H1 (cell line): Measurements from ENCODE around the gene CADM2. TPM values are rescaled to one million over a fixed set of nuclear protein-coding genes. Genes with fewer than 3 reads are reported as not detected.

ENCODE experiments used
- CTCF ChIA-PET: fragments of 300-600 bp; sonication (Branson Sonifier 250); formaldehyde crosslinking; loops from one replicate; lab custom pipeline; 2021; ENCODE audit not compliant: partially characterized antibody; lab: Charles Lee
- POLR2A ChIA-PET: fragments of 300-600 bp; sonication (Branson Sonifier 250); formaldehyde crosslinking; loops from one replicate; lab custom pipeline; 2021; ENCODE audit warnings: inconsistent platforms; ENCODE audit not compliant: partially characterized antibody; lab: Charles Lee
- DNase-seq, 2 experiments: peaks; one replicate each; pipeline versions ENCODE4 v3.0.0 to v3.0.0-alpha.2; 2010 to 2022; ENCODE audit warnings: low spot score in 2 of 2, low read depth in 1 of 2, mixed read lengths in 1 of 2
- FAIRE-seq: peaks from 2 replicates; lab custom pipeline; 2011; peaks lifted over from hg19 to GRCh38; lab: Jason Lieb, UNC
- H2AFZ ChIP-seq: 2 replicates; pipeline ENCODE4 v1.8.1; 2012; ENCODE audit warnings: low read length, inconsistent platforms
- H2AK5ac ChIP-seq: 2 replicates; pipeline ENCODE4 v1.6.1; 2013; ENCODE audit warnings: low read depth, low read length
- H2BK120ac ChIP-seq: replicated peaks from 2 replicates; pipeline ENCODE3; 2013; ENCODE audit warnings: low read depth, low read length, inconsistent platforms
- H2BK12ac ChIP-seq: 2 replicates; pipeline ENCODE4 v1.6.1; 2013; ENCODE audit warnings: low read depth, low read length
- H2BK15ac ChIP-seq: 2 replicates; pipeline ENCODE4 v1.6.1; 2013; ENCODE audit warnings: low read length
- H2BK20ac ChIP-seq: 2 replicates; pipeline ENCODE4 v1.6.1; 2013; ENCODE audit warnings: low read length
- H2BK5ac ChIP-seq: 2 replicates; pipeline ENCODE4 v1.6.1; 2013; ENCODE audit warnings: low read depth, low read length
- H3K14ac ChIP-seq: 2 replicates; pipeline ENCODE4 v1.6.1; 2013; ENCODE audit warnings: inconsistent platforms; ENCODE audit not compliant: insufficient read length
- H3K18ac ChIP-seq: 2 replicates; pipeline ENCODE4 v1.6.1; 2013; ENCODE audit warnings: low read length; ENCODE audit errors: extremely low read depth
- H3K23ac ChIP-seq: 2 replicates; pipeline ENCODE4 v1.6.1; 2013; ENCODE audit warnings: inconsistent platforms; ENCODE audit not compliant: insufficient read length
- H3K23me2 ChIP-seq: 2 replicates; pipeline ENCODE4 v1.6.1; 2013; ENCODE audit warnings: low read depth, low read length
- H3K27ac ChIP-seq: 2 replicates; pipeline ENCODE4 v1.6.1; 2011; ENCODE audit warnings: low read depth, low read length, inconsistent platforms
- H3K27me3 ChIP-seq, 4 experiments: replicated peaks in 1 of 4; 1 replicate in 1 of 4; 2 replicates in 3 of 4; pipeline versions ENCODE4 v1.6.1 to v1.8.1; 2011 to 2013; ENCODE audit warnings: low read length in 3 of 4, mild to moderate bottlenecking in 3 of 4, inconsistent platforms in 2 of 4, mixed read lengths in 2 of 4, moderate library complexity in 1 of 4; ENCODE audit not compliant: control insufficient read depth in 3 of 4, insufficient read depth in 3 of 4; ENCODE audit errors: extremely low read depth in 1 of 4
- H3K36me3 ChIP-seq, 4 experiments: 2 replicates each; pipeline versions ENCODE4 v1.6.1 to v1.8.1; 2011 to 2013; ENCODE audit warnings: mild to moderate bottlenecking in 4 of 4, low read length in 3 of 4, moderate library complexity in 2 of 4, control low read depth in 1 of 4, inconsistent platforms in 1 of 4; ENCODE audit not compliant: insufficient read depth in 4 of 4, control insufficient read depth in 2 of 4
- H3K4ac ChIP-seq: replicated peaks from 2 replicates; pipeline ENCODE3; 2013; ENCODE audit warnings: low read length, low read depth, mixed read lengths, inconsistent platforms; ENCODE audit not compliant: insufficient read length
- H3K4me1 ChIP-seq, 4 experiments: replicated peaks in 1 of 4; 1 replicate in 1 of 4; 2 replicates in 3 of 4; pipeline versions ENCODE4 v1.6.1 to v1.8.1; 2011 to 2013; ENCODE audit warnings: low read length in 3 of 4, inconsistent platforms in 2 of 4, mixed read lengths in 1 of 4; ENCODE audit not compliant: insufficient read depth in 4 of 4, control insufficient read depth in 3 of 4
- H3K4me2 ChIP-seq, 2 experiments: 2 replicates each; pipeline versions ENCODE4 v1.6.1 to v1.8.1; 2011 to 2013; ENCODE audit warnings: low read depth in 2 of 2, low read length in 2 of 2, control low read depth in 1 of 2, inconsistent platforms in 1 of 2, mild to moderate bottlenecking in 1 of 2; ENCODE audit not compliant: insufficient read depth in 1 of 2
- H3K4me3 ChIP-seq, 4 experiments: fragments of 200-600, 300-600 bp in 1 of 4; sonication (generic), shearing (Covaris generic), sonication (Bioruptor Twin) in 1 of 4; 2 replicates each; pipeline versions ENCODE4 v1.5.1 to v1.8.1; 2011 to 2016; ENCODE audit warnings: low read length in 4 of 4, low read depth in 3 of 4, control low read depth in 2 of 4, inconsistent platforms in 2 of 4, mild to moderate bottlenecking in 2 of 4, mixed read lengths in 1 of 4, moderate library complexity in 1 of 4; ENCODE audit not compliant: insufficient read depth in 2 of 4; ENCODE audit errors: extremely low read depth in 1 of 4
- H3K56ac ChIP-seq: replicated peaks from 2 replicates; pipeline ENCODE3; 2013; ENCODE audit warnings: low read depth, mild to moderate bottlenecking, mixed read lengths, low read length, inconsistent platforms; ENCODE audit not compliant: insufficient read length
- H3K79me1 ChIP-seq: 2 replicates; pipeline ENCODE4 v1.6.1; 2013; ENCODE audit warnings: low read depth, low read length, control low read depth
- H3K79me2 ChIP-seq, 2 experiments: 2 replicates each; pipeline versions ENCODE4 v1.6.1 to v1.8.1; 2012 to 2013; ENCODE audit warnings: low read length in 2 of 2, mild to moderate bottlenecking in 2 of 2, inconsistent platforms in 1 of 2; ENCODE audit not compliant: insufficient read depth in 2 of 2, control insufficient read depth in 1 of 2
- H3K9ac ChIP-seq, 4 experiments: replicated peaks in 1 of 4; 1 replicate in 1 of 4; 2 replicates in 3 of 4; pipeline versions ENCODE4 v1.6.1 to v1.8.1; 2011 to 2013; ENCODE audit warnings: low read depth in 3 of 4, low read length in 3 of 4, control low read depth in 2 of 4, mild to moderate bottlenecking in 2 of 4, moderate library complexity in 2 of 4, inconsistent platforms in 1 of 4; ENCODE audit errors: extremely low read depth in 1 of 4
- H3K9me3 ChIP-seq, 2 experiments: 2 replicates each; pipeline versions ENCODE4 v1.6.1 to v1.8.1; 2012 to 2013; ENCODE audit warnings: mild to moderate bottlenecking in 2 of 2, moderate library complexity in 2 of 2, control low read depth in 1 of 2, inconsistent platforms in 1 of 2, low read depth in 1 of 2, low read length in 1 of 2, mixed read lengths in 1 of 2; ENCODE audit not compliant: insufficient read depth in 2 of 2
- H4K20me1 ChIP-seq, 2 experiments: replicated peaks in 1 of 2; 2 replicates each; pipeline versions ENCODE3 to v1.8.1; 2011 to 2013; ENCODE audit warnings: inconsistent platforms in 2 of 2, low read length in 2 of 2, mild to moderate bottlenecking in 1 of 2; ENCODE audit not compliant: insufficient read depth in 2 of 2, control insufficient read depth in 1 of 2
- H4K5ac ChIP-seq: 2 replicates; pipeline ENCODE4 v1.6.1; 2013; ENCODE audit warnings: low read length, low read depth, mixed read lengths, inconsistent platforms; ENCODE audit not compliant: insufficient read length
- H4K8ac ChIP-seq: 2 replicates; pipeline ENCODE4 v1.8.0; 2013; ENCODE audit warnings: mild to moderate bottlenecking, moderate library complexity, low read length, inconsistent platforms; ENCODE audit not compliant: insufficient read depth; ENCODE audit errors: extremely low read depth
- H4K91ac ChIP-seq: replicated peaks from 2 replicates; pipeline ENCODE3; 2013; ENCODE audit warnings: low read length, mixed read lengths, inconsistent platforms; ENCODE audit not compliant: insufficient read length
- BACH1 ChIP-seq: IDR thresholded peaks from 2 replicates; pipeline ENCODE4 v1.6.1; 2012; ENCODE audit warnings: low read length, improper control_type of control experiment
- BCL11A ChIP-seq, 2 experiments: IDR thresholded peaks; one replicate each; pipeline ENCODE4 v1.6.1; 2011; ENCODE audit warnings: low read depth in 2 of 2, low read length in 2 of 2, mild to moderate bottlenecking in 2 of 2
- CEBPB ChIP-seq: IDR thresholded peaks from 2 replicates; pipeline ENCODE4 v1.6.1; 2012; ENCODE audit warnings: low read depth, low read length
- CHD1 ChIP-seq: IDR thresholded peaks from 2 replicates; pipeline ENCODE4 v1.6.1; 2012; ENCODE audit warnings: low read depth, low read length, improper control_type of control experiment
- CREB1 ChIP-seq: IDR thresholded peaks from 2 replicates; pipeline ENCODE4 v1.6.1; 2012; ENCODE audit warnings: inconsistent platforms
- KDM4A ChIP-seq: IDR thresholded peaks from one replicate; pipeline ENCODE4 v1.7.1; 2012; ENCODE audit warnings: low read depth, mild to moderate bottlenecking, moderate library complexity, low read length, inconsistent platforms; ENCODE audit not compliant: severe bottlenecking
- PHF8 ChIP-seq: fragments of 200-600 bp; sonication (generic); conservative IDR thresholded peaks from 2 replicates; pipeline ENCODE4 v1.7.1; 2012; ENCODE audit warnings: low read depth, mild to moderate bottlenecking, inconsistent platforms, low read length, moderate library complexity
- RNF2 ChIP-seq: fragments of 200-900, 300-1000 bp; sonication (generic); IDR thresholded peaks from 2 replicates; pipeline ENCODE4 v1.7.1; 2016; ENCODE audit warnings: borderline replicate concordance, low read depth, mild to moderate bottlenecking, antibody characterized with exemption, low read length; ENCODE audit not compliant: poor library complexity, severe bottlenecking; ENCODE audit errors: missing control alignments
- RXRA ChIP-seq: IDR thresholded peaks from 2 replicates; pipeline ENCODE4 v1.6.1; 2011; ENCODE audit warnings: low read depth, mild to moderate bottlenecking, low read length, moderate library complexity; ENCODE audit not compliant: insufficient read depth
- TBP ChIP-seq: IDR thresholded peaks from 2 replicates; pipeline ENCODE4 v1.6.1; 2011; ENCODE audit warnings: low read depth, low read length, improper control_type of control experiment
- USF2 ChIP-seq: IDR thresholded peaks from 2 replicates; pipeline ENCODE4 v1.6.1; 2011; ENCODE audit warnings: low read length, improper control_type of control experiment
- ZNF274 ChIP-seq: IDR thresholded peaks from 2 replicates; pipeline ENCODE4 v1.7.0; 2012; ENCODE audit warnings: low read length, borderline replicate concordance; ENCODE audit errors: extremely low read depth
- polyA plus RNA-seq, 7 experiments: library from polyadenylated mRNA; depleted of rRNA in 3 of 7; stranded (reverse) in 5 of 7; unstranded in 2 of 7; fragments of >200 nt in 5 of 7; fragments of 200-250 nt in 2 of 7; gene quantifications; 1 replicate in 5 of 7; 2 replicates in 1 of 7; 4 replicates in 1 of 7; pipeline versions ENCODE4 v1.2.1 to v1.2.3, GENCODE V29; 2011 to 2013; ENCODE audit warnings: missing spikeins in 2 of 7, mixed read lengths in 2 of 7
- total RNA-seq: library from RNA; stranded (reverse); fragmentation: NEBNext Ultra II Directional; extraction: Animal tissue kit (Norgen Biotek cat#: 25700); gene quantifications from 2 replicates; pipeline ENCODE4 v1.2.1, GENCODE V29; 2021

Gene CADM2
- total and polyA plus RNA-seq, 2 of the 8 experiments (the other 6 are each of a cell fraction or from before 2014, with no cell fraction given) = 14.9 to 20.9 TPM

GRCh38 chr3:85288257-85288656, 329.5 kb downstream of the CADM2 start:
- no peak overlapping the region for H3K56ac ChIP-seq
- H4K8ac ChIP-seq = no peak overlapping the region
- H2BK120ac ChIP-seq = no peak overlapping the region
- FAIRE-seq = no peak
- no peak overlapping the region for H4K5ac ChIP-seq
- H3K4me3 ChIP-seq = no peak overlapping the region
- CTCF ChIA-PET = no interaction called here
- no peak overlapping the region for H3K9ac ChIP-seq
- no peaks in the 10 kb centered on the region for H3K79me2 ChIP-seq
- H4K91ac ChIP-seq = no peak overlapping the region
- no peak overlapping the region for H2AK5ac ChIP-seq
- TF ChIP-seq TBP (no peak), RNF2 (no peak), CHD1 (no peak), PHF8 (no peak), USF2 (no peak), RXRA (no peak), CEBPB (no peak), KDM4A (no peak), BCL11A (IDR thresholded peaks at IDR 0.05; ENCODE audit: low read depth in 2 of 2, low read length in 2 of 2) (no peak), ZNF274 (no peak), BACH1 (no peak), CREB1 (no peak)
- TF ChIP-seq, all 59 proteins: peak for 0
- Histone ChIP-seq H3K27me3 (no peaks in the 10 kb centered on the region), H3K4ac (no peak overlapping the region), H3K14ac (no peak overlapping the region), H3K23ac (no peak overlapping the region), H3K4me2 (no peak overlapping the region), H3K27ac (no peak overlapping the region), H3K4me1 (no peaks in the 10 kb centered on the region), H3K79me1 (no peaks in the 10 kb centered on the region), H2AFZ (no peak overlapping the region), H2BK20ac (no peak overlapping the region), H3K36me3 (no peaks in the 10 kb centered on the region), H2BK12ac (no peak overlapping the region), H3K9me3 (peaks cover 2 to 5% of the 10 kb centered on the region in 2 experiments; a peak in 1 of 4 replicates), H2BK5ac (no peak overlapping the region), H2BK15ac (no peak overlapping the region), H3K23me2 (no peaks in the 10 kb centered on the region), H4K20me1 (no peaks in the 10 kb centered on the region), H3K18ac (no peak overlapping the region)
- DNase-seq = no peak
- POLR2A ChIA-PET = no interaction called here
